ENCODE data around the gene GPR55.

DNA sequence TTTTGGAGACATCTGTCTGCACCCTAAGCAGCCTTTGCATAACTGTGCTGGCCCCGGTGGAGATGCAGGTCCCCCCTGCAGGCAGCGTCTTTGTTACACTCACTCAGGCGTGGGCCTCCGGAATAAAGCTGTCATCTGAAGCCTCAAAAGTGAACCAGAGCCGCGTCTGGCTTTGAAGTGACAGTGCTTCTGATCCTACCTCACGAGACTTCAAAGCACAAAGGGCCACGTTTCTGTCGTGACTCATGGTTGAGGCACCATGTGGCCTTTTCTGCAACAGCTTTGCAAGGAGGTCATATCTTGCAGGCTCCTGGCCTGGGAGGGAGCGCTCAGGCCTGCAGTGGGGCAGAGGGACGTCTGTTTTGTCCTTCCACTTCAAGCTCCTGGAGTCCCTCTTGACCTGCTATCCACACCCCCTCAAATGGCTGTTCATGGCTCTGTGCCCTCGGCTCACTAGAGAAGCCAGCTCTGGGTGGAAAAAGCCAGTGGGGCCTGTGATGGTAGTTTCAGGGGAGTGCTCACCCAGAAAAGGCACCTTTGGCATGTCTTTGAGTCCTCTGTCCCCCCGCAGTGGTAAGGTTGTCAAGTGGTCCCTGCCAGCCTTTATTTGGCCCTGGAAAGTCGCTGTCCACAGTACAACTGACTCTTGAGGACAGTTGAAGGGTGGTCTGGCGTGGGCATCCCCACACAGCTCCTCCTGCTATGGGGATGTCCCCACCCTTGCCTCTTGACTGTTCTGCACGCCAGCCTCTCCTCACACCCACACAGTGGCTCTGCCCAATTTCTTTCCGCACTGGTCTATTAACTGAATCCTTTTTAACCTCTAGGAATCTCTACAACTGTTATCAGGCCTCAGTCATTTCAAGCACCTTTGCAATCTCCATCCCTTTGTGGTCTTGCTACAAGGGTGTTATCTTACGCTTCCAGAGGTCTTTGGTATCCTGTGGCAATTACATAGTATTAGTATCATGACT, 19.3 kb downstream of the GPR55 start:
- TF ChIP-seq, protein P1, sequence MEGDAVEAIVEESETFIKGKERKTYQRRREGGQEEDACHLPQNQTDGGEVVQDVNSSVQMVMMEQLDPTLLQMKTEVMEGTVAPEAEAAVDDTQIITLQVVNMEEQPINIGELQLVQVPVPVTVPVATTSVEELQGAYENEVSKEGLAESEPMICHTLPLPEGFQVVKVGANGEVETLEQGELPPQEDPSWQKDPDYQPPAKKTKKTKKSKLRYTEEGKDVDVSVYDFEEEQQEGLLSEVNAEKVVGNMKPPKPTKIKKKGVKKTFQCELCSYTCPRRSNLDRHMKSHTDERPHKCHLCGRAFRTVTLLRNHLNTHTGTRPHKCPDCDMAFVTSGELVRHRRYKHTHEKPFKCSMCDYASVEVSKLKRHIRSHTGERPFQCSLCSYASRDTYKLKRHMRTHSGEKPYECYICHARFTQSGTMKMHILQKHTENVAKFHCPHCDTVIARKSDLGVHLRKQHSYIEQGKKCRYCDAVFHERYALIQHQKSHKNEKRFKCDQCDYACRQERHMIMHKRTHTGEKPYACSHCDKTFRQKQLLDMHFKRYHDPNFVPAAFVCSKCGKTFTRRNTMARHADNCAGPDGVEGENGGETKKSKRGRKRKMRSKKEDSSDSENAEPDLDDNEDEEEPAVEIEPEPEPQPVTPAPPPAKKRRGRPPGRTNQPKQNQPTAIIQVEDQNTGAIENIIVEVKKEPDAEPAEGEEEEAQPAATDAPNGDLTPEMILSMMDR (IDR thresholded peaks at IDR 0.05) = no peak
- TF ChIP-seq POLR2A (IDR thresholded peaks at IDR 0.05) = no peak
